Measurements from ENCODE around the gene TARS3. TPM values are rescaled to one million over a fixed set of nuclear protein-coding genes. Genes with fewer than 3 reads are reported as not detected.

TARS3 gene
- total RNA-seq, 1 experiment from 2014 or later = 28.8 TPM

DNA sequence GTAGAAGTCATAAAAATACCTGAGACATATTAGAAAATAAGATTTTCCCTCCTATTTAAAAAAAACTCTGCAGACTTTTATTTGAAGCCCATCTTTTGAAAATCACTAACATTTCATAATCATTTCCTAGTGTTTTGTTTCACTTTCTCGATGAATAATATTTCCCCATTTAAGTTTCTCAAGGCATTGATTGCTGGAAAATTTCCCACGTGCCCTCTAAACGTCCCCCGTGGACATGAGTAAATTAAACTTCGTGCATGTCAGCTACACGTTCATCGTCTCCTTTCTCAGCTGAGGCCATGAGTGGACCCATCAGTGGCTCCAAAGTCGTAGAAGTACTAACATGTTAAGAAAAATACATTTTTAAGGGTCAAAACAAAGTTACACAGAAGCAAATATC is 70.1 kb downstream of the TARS3 start:
- Histone ChIP-seq H3K9me3 (replicated peaks) (no peaks in the 10 kb centered on the region), H3K27me3 (no peaks in the 10 kb centered on the region), H3K27ac (peak overlapping the region; percentile 1; the same call in 1 of the 2 replicates), H3K4me1 (peaks cover 6% of the 10 kb centered on the region), H3K4me3 (no peak overlapping the region), H3K36me3 (peaks cover 7% of the 10 kb centered on the region)
- DNase-seq = no peak

DNA sequence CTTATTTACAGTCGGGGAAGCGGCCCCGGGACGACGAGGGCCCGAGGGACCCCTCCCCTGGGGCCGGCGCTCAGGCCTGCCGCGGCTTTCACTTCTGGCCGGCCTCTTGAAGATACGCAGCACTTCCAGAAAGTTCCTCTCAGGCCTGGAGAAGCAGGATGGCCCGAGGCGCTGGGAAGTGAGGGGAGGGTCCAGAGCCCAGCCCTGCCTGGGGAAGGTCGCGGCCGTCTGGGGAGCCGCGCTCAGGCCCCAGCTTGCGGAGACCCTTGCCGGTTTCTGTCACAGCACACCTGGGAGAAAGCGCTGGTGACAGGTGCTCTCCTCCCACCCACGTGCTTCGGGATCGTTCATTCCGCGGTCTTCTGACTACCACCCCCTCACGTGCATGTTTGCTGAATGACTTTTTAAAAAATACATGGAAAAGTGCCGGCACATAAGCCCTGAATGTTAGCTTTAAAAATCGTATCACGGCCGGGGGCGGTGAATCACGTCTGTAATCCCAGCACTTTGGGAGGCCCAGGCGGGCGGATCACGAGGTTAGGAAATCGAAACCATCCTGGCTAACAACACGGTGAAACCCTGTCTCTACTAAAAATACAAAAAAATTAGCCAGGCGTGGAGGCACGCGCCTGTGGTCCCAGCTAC is 71.4 kb downstream of the TARS3 start:
- Histone ChIP-seq H3K36me3 (peaks cover 15% of the 10 kb centered on the region), H3K27ac (peak overlapping the region; percentile 84), H3K27me3 (no peaks in the 10 kb centered on the region), H3K4me3 (peak overlapping the region; percentile 94), H3K4me1 (peaks cover 6% of the 10 kb centered on the region), H3K9me3 (replicated peaks) (no peaks in the 10 kb centered on the region)
- DNase-seq = no peak

DNA sequence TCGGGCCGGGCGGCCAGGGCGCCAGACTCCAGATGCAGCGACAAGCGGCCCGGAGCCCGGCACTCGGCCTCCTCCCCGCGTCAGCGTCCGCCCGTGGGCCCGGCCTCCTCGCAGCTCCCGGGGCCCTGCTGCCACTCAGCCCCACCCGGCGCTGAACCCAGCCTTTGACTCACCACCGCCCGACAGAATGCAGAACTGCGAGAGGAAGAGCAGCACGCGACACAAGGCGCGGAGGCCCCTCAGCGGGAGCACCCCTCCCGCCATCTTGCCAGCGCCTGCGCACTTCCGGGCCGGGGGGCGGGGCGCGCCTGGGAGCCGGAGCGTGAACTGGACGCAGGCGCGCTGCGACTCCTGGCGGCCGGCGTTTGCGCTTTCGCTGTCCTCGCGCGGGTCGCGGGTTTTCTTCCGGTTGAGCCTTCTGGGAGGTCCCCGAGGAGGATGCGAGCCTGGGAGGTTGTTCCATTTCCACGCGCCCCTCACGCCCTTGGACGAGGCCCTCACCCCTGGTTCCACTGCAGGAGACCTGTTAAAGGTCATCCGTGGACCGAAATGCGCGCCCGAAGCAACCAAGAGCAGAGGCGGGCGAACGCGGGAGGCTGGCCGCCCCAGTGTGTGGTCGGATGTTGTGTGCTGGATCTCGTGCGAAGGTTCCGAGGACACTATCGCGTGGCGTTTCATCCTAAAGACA is 72.0 kb downstream of the TARS3 start, which contains the start of gene TM2D3:
TM2D3 (minus strand) TSS at position 284 of the 688 bp plus-strand sequence; CDS start at position 264, 20 bp downstream.
- DNase-seq = peak; percentile 90 to 94
- Histone ChIP-seq H3K27me3 (no peaks in the 10 kb centered on the region), H3K4me3 (peak within 1 kb of the TSS; percentile 94), H3K27ac (peak within 1 kb of the TSS; percentile 84), H3K4me1 (peaks cover 6% of the 10 kb centered on the region), H3K36me3 (peaks cover 15% of the 10 kb centered on the region), H3K9me3 (replicated peaks) (no peaks in the 10 kb centered on the region)

DNA sequence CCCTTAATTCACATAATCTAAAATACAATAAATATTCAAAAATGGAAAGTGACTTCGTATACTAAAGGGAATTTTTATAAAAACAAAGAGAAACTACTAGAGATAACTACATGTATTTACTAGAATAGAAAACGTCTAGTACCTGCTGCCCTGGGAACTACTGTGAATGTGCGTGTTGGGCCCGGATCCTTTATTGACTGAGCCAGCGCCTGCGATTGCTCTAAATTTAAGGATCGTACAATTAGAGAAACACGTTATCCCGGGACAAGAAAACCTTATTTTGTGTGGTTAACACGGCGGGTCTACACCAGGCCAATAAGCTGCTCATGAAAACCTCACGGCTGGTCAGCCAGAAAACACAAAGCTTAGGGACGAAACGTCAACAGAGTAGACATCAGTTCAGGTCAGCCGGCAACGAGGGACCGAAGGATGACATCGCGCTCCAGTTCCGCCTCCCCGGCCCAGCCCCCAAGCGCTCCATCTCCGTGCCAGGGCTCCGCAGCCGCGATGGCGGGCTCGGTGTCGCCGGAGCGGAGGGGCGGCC is 72.6 kb downstream of the TARS3 start:
- peak overlapping the region; percentile 84 for H3K27ac ChIP-seq

DNA sequence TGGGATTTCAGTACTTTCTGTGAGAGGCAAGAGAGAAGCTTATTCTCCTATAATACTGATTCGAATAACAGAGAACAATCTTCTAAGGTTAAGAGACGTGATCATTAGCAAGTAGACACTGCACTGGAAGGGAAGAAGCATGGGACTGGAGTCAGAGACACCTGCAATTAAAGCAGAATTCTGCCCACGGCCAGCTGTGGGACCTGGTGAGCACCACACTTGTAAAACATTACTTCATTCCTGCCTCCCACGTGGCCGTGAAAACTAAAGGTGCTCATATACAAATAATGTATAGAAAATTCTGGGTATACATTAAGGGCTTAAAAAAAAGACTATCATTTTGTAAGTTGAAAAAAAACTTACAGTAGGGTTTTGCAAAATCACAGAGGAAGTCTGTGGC is 74.1 kb downstream of the TARS3 start:
- H3K4me1 ChIP-seq = peaks cover 6% of the 10 kb centered on the region
- peaks cover 25% of the 10 kb centered on the region for H3K36me3 ChIP-seq
- H3K27ac ChIP-seq = no peak overlapping the region
- no peaks in the 10 kb centered on the region for H3K27me3 ChIP-seq
- H3K4me3 ChIP-seq = no peak overlapping the region
- DNase-seq = no peak
- H3K9me3 ChIP-seq (replicated peaks) = no peaks in the 10 kb centered on the region

More for the DNA sequence above, 72.6 kb downstream of the TARS3 start:
- Histone ChIP-seq H3K36me3 (peaks cover 16% of the 10 kb centered on the region), H3K9me3 (replicated peaks) (no peaks in the 10 kb centered on the region), H3K27me3 (no peaks in the 10 kb centered on the region), H3K4me3 (peak overlapping the region; percentile 94), H3K4me1 (peaks cover 6% of the 10 kb centered on the region)
- DNase-seq = no peak

DNA sequence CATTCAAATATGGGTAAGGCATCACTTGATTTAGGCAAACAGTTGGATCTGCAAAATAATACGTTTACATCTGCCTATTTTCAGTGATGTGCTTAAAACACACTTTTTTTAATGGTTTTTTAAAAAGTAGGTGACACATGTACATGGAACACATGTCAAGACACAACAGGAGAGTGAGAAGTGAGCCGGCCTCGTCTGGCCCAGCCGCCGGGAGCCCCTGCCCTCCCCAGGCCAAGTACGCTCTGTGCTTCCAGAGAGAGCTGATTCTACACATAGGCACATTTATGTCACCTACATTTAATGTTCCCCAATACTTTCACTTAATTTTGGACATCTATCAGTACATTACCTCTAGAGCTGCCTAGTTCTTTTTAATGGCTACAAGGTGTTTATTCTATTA is 75.9 kb downstream of the TARS3 start:
- Histone ChIP-seq H3K9me3 (replicated peaks) (no peaks in the 10 kb centered on the region), H3K27me3 (no peaks in the 10 kb centered on the region), H3K36me3 (peaks cover 33% of the 10 kb centered on the region), H3K4me3 (no peak overlapping the region), H3K27ac (no peak overlapping the region), H3K4me1 (peaks cover 6% of the 10 kb centered on the region)
- no peak for DNase-seq

DNA sequence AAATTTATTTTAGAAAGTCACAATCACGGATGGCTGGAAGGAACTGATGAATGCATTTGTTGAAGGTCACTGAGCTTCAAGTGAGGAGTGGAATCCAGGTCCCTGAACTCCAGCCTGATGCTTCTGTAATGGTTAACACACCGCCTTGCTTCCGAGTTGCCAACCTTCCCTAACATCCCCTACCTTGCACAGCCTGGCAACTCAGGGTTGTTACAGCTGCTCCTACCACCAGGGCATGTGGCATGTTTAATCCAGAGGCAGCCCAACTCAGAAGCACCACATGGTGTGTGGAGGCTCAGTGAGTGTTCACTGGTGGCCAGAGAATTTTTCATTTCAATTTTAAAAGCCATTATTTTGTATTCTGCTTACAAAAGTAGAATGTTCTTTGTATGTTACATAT is 77.0 kb downstream of the TARS3 start:
- no peak overlapping the region for H3K27ac ChIP-seq
- no peak for DNase-seq

DNA sequence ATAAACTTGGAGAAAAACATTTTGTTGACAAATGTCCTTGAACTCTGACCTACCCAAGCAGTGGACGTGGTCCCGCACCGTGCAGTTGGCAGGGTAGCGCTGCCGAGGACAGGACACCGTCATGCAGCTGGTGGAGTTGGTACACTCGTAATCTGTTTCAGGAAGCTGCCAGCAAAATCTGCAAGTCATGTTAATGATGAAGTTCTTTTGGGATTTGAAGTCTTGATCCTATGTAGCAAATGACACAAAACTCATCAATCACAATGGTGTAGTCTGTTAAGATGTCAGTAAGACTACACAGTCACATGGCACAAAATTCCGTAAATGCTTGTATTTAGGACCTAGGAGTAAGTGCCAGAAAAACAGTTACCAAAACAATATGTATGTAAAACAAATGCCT is 77.6 kb downstream of the TARS3 start:
- DNase-seq = no peak
- no peaks in the 10 kb centered on the region for H3K9me3 ChIP-seq (replicated peaks)
- H3K4me3 ChIP-seq = no peak overlapping the region
- H3K27me3 ChIP-seq = no peaks in the 10 kb centered on the region
- peaks cover 42% of the 10 kb centered on the region for H3K36me3 ChIP-seq
- H3K27ac ChIP-seq = no peak overlapping the region
- H3K4me1 ChIP-seq = peaks cover 12% of the 10 kb centered on the region

More for the DNA sequence above, 77.0 kb downstream of the TARS3 start:
- no peaks in the 10 kb centered on the region for H3K27me3 ChIP-seq
- H3K36me3 ChIP-seq = peaks cover 37% of the 10 kb centered on the region
- peaks cover 6% of the 10 kb centered on the region for H3K4me1 ChIP-seq
- no peak overlapping the region for H3K4me3 ChIP-seq
- no peaks in the 10 kb centered on the region for H3K9me3 ChIP-seq (replicated peaks)

DNA sequence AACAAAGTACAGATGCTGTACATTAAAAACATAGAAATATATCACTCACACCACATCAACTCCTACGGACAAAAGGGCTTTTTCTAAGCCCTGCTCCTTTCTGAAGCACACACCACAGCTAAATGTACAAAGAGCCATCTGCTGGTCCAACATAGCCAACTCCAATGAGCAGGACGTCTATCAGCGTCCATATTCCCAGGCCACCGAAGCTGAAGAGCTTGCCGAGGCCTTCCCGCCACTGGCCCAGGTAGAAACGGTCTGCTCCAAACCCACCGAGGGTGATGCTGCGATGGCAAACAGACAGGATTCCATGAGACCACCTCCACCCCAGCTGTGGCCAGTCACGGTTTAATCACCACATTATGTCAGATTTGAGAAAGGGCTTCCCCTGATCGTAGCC is 81.9 kb downstream of the TARS3 start:
- no peak overlapping the region for H3K4me3 ChIP-seq
- no peaks in the 10 kb centered on the region for H3K27me3 ChIP-seq
- peaks cover 43% of the 10 kb centered on the region for H3K36me3 ChIP-seq
- H3K27ac ChIP-seq = peak overlapping the region; percentile 43
- peak in 1 of 2 experiments; percentile 42 for DNase-seq
- H3K9me3 ChIP-seq (replicated peaks) = no peaks in the 10 kb centered on the region
- peaks cover 8% of the 10 kb centered on the region for H3K4me1 ChIP-seq

DNA sequence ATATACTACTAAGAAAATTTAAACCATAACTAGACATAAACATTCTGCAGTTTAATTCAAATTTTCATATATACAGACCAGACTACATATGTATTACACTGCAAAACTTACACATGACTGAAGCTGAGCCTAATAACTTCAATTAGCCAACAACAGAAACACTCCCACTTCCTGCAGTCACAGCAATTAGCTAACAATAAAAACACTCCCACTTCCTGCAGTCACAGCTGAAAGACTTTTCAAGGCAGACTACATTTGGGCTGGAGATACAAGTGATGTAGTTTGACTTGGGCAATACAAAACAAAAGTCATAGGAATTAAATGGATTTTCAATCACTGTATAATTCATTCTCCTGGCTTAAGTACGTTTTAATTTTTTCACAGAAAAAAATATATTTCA is 82.4 kb downstream of the TARS3 start:
- H3K9me3 ChIP-seq (replicated peaks) = no peaks in the 10 kb centered on the region
- DNase-seq = peak in 1 of 2 experiments; percentile 50
- peak overlapping the region; percentile 43 for H3K27ac ChIP-seq
- no peaks in the 10 kb centered on the region for H3K27me3 ChIP-seq
- H3K36me3 ChIP-seq = peaks cover 43% of the 10 kb centered on the region
- no peak overlapping the region for H3K4me3 ChIP-seq
- peaks cover 8% of the 10 kb centered on the region for H3K4me1 ChIP-seq

DNA sequence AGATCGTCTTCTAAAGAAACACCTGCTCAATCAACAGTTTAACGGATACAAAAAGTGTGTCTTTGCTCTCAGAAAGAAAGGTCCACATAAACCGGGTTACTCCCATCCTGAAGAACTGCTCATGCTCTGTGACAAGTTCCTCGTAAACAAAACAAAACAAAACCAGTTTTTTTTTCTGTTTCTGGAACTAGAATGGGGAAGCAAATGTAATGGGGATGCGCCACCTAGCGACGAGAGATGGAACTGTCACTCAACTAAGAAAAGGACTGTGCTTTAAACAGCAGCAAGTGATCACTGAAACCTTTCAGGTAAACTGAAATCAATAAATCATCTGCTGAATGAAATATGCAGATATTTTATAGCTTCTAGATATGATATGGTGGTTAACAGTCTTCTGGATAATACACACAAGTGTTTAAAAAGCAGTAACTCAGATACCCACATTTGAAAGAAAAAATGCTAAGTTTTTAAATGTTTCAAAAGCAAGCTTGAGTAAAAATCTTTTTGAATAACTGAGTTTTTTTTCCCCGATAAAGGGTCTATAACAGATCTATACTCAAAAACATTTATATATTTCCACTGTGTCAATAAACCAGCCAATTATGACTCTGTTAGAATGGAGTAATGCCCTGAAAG is 83.0 kb downstream of the TARS3 start:
- Histone ChIP-seq H3K4me1 (peaks cover 8% of the 10 kb centered on the region), H3K27ac (peak overlapping the region; percentile 43), H3K9me3 (replicated peaks) (no peaks in the 10 kb centered on the region), H3K4me3 (no peak overlapping the region), H3K27me3 (no peaks in the 10 kb centered on the region), H3K36me3 (peaks cover 40% of the 10 kb centered on the region)
- peak; percentile 34 to 84 for DNase-seq

DNA sequence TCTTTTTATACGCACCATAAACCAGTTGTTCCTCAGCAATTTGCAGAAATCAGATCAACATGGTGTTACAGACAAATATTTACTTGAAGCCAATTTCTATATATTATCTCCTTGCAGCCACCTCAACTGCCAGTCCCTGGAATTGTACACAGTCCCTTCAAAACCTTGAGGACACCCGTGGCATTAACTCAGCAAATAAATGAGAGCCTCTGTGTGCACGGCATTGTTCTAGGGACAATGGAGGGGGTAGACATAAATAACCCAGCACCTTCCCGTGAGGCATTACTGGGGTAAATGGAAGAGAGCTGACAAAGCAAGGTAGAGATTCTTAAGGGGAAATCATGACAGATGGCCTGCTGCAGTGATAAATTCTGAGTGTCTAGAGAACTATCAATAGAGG is 84.6 kb downstream of the TARS3 start:
- Histone ChIP-seq H3K4me3 (no peak overlapping the region), H3K4me1 (peaks cover 8% of the 10 kb centered on the region), H3K27ac (no peak overlapping the region)

DNA sequence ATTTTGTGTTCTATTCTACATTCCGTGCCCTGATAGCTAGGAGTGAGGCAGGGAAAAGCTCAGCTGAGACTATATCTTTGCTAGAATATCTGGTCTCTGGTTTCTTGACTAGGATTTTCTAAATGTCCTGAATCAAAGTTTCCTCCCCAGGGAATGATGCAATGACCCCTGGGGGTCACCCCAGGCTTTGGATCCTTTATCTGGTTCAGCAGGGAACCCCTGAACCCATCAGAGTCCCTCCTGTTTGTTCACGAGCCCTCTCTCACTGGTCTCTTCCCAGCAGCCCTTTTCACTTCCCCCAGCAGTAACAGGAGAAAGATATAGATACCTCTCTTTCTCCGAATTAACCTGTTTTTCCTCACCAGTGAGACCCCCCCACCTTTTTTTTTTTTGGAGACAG is 86.4 kb downstream of the TARS3 start:
- Histone ChIP-seq H3K9me3 (replicated peaks) (no peaks in the 10 kb centered on the region), H3K27ac (no peak overlapping the region), H3K4me3 (no peak overlapping the region)

More for the DNA sequence above, 84.6 kb downstream of the TARS3 start:
- DNase-seq = no peak
- H3K36me3 ChIP-seq = peaks cover 29% of the 10 kb centered on the region
- H3K27me3 ChIP-seq = no peaks in the 10 kb centered on the region
- no peaks in the 10 kb centered on the region for H3K9me3 ChIP-seq (replicated peaks)

DNA sequence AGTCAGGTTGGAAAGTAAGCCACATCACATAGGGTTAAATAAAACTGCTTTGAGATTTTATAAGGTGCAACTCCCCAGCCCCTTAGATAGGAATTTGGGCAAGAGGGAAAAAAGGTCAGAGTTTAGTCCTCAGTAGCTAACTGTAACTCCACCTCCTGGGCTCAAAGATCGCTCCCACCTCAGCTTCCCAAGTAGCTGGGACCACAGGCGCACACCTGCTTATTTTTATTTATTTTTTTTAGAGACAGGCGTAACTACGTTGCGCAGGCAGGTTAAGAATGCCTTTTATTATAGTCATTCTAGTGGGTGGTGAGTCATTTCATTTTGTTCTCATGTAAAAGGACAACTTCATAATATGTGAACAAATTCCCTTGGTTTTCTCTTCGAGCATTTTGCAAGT is 86.8 kb downstream of the TARS3 start:
- DNase-seq = no peak
- Histone ChIP-seq H3K9me3 (replicated peaks) (no peaks in the 10 kb centered on the region), H3K4me1 (peaks cover 8% of the 10 kb centered on the region), H3K4me3 (no peak overlapping the region), H3K36me3 (peaks cover 22% of the 10 kb centered on the region), H3K27ac (no peak overlapping the region), H3K27me3 (no peaks in the 10 kb centered on the region)

More for the DNA sequence above, 86.4 kb downstream of the TARS3 start:
- Histone ChIP-seq H3K4me1 (peaks cover 8% of the 10 kb centered on the region), H3K27me3 (no peaks in the 10 kb centered on the region), H3K36me3 (peaks cover 23% of the 10 kb centered on the region)
- DNase-seq = no peak

DNA sequence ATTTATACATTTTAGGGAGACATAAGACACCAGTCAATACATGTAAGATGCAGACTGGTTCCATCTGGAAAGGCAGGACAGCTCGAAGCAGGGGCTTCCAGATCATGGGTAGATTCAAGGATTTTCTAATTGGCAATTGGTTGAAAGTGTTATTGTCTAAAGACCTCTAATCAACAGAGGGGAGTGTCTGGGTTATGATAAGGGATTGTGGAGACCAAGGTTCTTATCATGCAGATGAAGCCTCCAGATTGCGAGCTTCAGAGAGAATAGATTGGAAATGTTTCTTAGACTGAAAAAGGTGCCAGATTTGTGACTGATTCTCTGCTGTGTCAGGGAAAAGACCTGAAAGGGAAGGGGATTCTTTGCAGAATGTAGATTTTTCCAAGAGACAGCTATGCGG is 87.2 kb downstream of the TARS3 start:
- H3K9me3 ChIP-seq (replicated peaks) = no peaks in the 10 kb centered on the region
- H3K4me3 ChIP-seq = no peak overlapping the region
- peaks cover 20% of the 10 kb centered on the region for H3K36me3 ChIP-seq
- no peaks in the 10 kb centered on the region for H3K27me3 ChIP-seq
- H3K4me1 ChIP-seq = peaks cover 6% of the 10 kb centered on the region
- no peak for DNase-seq
- no peak overlapping the region for H3K27ac ChIP-seq

Data from SJCRH30 (cell line).